Right lobe of liver (tissue), 6 donors: Measurements from ENCODE around the gene NTN5. TPM values are rescaled to one million over a fixed set of nuclear protein-coding genes. Genes with fewer than 3 reads are reported as not detected.
"Not testable (repeated sequence)": the region's sequence is repeated elsewhere in the genome, so short reads cannot be mapped to it uniquely, and the experiment has no call there.

Experiments used
- ATAC-seq, 4 donors: fragments of 200-7000 bp; cut with Tn5 transposase; one replicate each; pipeline ENCODE4 v1.9.1; 2020; ENCODE audit warnings: mild to moderate bottlenecking in 4 of 4, moderate library complexity in 4 of 4
- DNase-seq, 3 donors: peaks; one replicate each; pipeline ENCODE4 v3.0.0-alpha.2; 2020
- H3K27ac ChIP-seq, 3 donors: fragments of 200-600 bp; one replicate each; pipeline ENCODE4 v1.8.0; 2022
- H3K27me3 ChIP-seq, 2 donors: fragments of 200-600 bp; one replicate each; pipeline ENCODE4 v1.8.0; 2022
- H3K36me3 ChIP-seq, 4 donors: fragments of 200-600 bp; sonication (generic) in 1 of 4; one replicate each; pipeline versions ENCODE4 v1.5.1 to v1.8.0; 2017 to 2022; ENCODE audit warnings: control low read depth in 1 of 4
- H3K4me1 ChIP-seq, 4 donors: fragments of 200-600 bp; sonication (generic) in 1 of 4; one replicate each; pipeline versions ENCODE4 v1.5.1 to v1.8.0; 2017 to 2022; ENCODE audit warnings: control low read depth in 1 of 4
- H3K4me3 ChIP-seq, 3 donors: fragments of 200-600 bp; one replicate each; pipeline ENCODE4 v1.8.0; 2022
- H3K9me3 ChIP-seq, 4 donors: fragments of 200-600 bp; sonication (generic) in 1 of 4; one replicate each; pipeline versions ENCODE4 v1.5.1 to v1.8.0; 2017 to 2022; ENCODE audit warnings: control low read depth in 1 of 4
- POLR2A ChIP-seq: fragments of 450-650 bp; IDR thresholded peaks from one replicate; pipeline ENCODE4 v1.6.1; 2017; ENCODE audit warnings: antibody characterized with exemption, mild to moderate bottlenecking
- WGBS: methylation state at CpG from one replicate; pipeline ENCODE4 v1.1.6; 2018; ENCODE audit warnings: low coverage, low lambda C conversion rate; ENCODE audit not compliant: insufficient coverage; ENCODE audit errors: missing lambda C conversion rate; 5-methylcytosine and 5-hydroxymethylcytosine counted together
- intact Hi-C, 2 donors: fragments of 100-400 bp; cut with DNase I; formaldehyde crosslinking; loops; one replicate each; pipeline versions ENCODE4 v1.11.2 to v1.14.1; 2022
- total RNA-seq, 6 experiments: library from RNA; depleted of rRNA in 2 of 6; stranded (reverse); fragments of >200 nt in 2 of 6; fragmentation: NEBNext Ultra II Directional in 3 of 6; extraction: Animal tissue kit (Norgen Biotek cat#: 25700) in 3 of 6; gene quantifications; one replicate each; pipeline versions ENCODE4 v1.1.0 to v1.2.4, GENCODE V29; 2016 to 2023
- TF ChIP-seq, protein P1 (sequence below), 4 donors: fragments of 200-600 bp in 3 of 4; fragments of 450-650 bp in 1 of 4; IDR thresholded peaks; one replicate each; pipeline versions ENCODE4 v1.5.1 to v1.8.0; 2016 to 2022; ENCODE audit warnings: antibody characterized with exemption in 4 of 4, mild to moderate bottlenecking in 2 of 4
- donor health status: DM: no; HTN: yes; CAD: no.
- donor health status: DM: no; HTN: no; CAD: no.
- donor health status: DM: no; HTN: no; CAD: no.
- donor health status: DM: no; HTN: yes; CAD: no.
- donor health status: DM: no; HTN: yes; CAD: no.

Gene NTN5
- total RNA-seq, 6 experiments from 2014 or later, result 0.11 to 0.32 TPM; not detected in 4

DNA sequence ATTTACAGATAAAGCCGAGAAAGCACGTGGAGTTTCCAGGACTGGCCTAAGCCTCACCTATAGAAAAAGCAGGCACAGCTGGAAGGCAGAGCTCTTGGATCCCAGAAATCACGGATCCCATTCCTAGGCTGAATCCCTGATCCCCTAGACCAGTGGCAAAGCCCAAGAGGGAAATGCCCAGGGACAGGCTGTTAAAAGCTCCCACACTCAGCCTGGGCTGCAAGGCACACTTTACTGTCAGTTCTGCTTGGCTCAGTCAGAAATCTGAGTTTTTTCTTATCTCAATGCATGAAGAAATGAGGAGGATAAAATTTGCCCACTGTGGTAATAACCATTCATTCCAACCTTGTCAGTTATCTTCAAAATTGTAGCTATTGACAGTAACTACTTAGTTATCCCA lies 15.0 kb upstream of the NTN5 start:
- DNase-seq, result no peak
- Histone ChIP-seq H3K27me3 (no peaks in the 10 kb centered on the region), H3K36me3 (no peaks in the 10 kb centered on the region), H3K9me3 (no peaks in the 10 kb centered on the region), H3K27ac (no peak overlapping the region), H3K4me3 (no peak overlapping the region), H3K4me1 (peaks cover 0 to 6% (median 3%) of the 10 kb centered on the region in 4 donors)
- 92% methylated on average over 2 of the region's 3 CpGs for WGBS
- intact Hi-C loops, result loop anchor here in 1 of 2 donors (10.0 kb wide), 1 partner anchor 157 kb away; no protein-coding TSS in a partner anchor
- ATAC-seq, result no peak
- TF ChIP-seq, protein P1, sequence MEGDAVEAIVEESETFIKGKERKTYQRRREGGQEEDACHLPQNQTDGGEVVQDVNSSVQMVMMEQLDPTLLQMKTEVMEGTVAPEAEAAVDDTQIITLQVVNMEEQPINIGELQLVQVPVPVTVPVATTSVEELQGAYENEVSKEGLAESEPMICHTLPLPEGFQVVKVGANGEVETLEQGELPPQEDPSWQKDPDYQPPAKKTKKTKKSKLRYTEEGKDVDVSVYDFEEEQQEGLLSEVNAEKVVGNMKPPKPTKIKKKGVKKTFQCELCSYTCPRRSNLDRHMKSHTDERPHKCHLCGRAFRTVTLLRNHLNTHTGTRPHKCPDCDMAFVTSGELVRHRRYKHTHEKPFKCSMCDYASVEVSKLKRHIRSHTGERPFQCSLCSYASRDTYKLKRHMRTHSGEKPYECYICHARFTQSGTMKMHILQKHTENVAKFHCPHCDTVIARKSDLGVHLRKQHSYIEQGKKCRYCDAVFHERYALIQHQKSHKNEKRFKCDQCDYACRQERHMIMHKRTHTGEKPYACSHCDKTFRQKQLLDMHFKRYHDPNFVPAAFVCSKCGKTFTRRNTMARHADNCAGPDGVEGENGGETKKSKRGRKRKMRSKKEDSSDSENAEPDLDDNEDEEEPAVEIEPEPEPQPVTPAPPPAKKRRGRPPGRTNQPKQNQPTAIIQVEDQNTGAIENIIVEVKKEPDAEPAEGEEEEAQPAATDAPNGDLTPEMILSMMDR (IDR thresholded peaks at IDR 0.05), result no peak
- no peak for TF ChIP-seq POLR2A

DNA sequence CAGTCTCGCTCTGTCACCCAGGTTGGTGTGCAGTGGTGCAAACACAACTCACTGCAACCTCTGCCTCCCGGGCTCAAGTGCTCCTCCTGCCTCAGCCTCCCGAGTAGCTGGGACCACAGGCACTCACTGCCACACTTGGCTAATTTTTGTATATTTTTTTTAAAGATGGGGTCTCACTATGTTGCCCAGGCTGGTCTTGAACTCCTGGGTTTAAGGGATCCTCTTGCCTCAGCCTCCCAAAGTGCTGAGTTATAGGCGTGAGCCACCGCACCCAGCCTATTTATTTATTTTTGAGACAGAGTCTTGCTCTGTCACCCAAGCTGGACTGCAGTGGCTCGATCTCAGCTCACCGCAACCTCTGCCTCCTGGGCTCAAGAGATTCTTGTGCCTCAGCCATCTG lies 13.8 kb upstream of the NTN5 start:
- not testable (repeated sequence) for H3K27ac ChIP-seq, ATAC-seq, H3K4me1 ChIP-seq, H3K27me3 ChIP-seq, DNase-seq, H3K9me3 ChIP-seq, H3K4me3 ChIP-seq, H3K36me3 ChIP-seq
- intact Hi-C loops, result loop anchor here in 1 of 2 donors (10.0 kb wide), 1 partner anchor 158 kb away; no protein-coding TSS in a partner anchor
- WGBS, result 94% methylated on average over 7 of the region's 7 CpGs

DNA sequence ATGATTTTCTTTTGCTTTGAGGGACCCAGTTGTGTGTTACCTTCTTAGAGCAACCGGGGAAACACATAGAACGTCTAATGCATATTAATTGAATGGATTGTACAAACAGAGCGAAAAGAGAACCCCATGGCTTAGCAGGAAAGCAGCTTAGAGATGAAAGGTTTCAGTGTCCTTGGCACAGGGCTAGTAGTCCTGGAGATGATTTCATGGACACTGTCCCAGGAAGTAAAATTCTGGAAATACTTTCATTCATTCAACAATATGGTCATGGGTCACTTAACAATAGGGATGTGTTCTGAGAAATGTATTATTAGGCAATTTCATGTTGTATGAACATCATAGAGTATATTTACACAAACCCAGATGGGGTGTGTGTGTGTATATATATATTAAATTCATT lies 13.3 kb upstream of the NTN5 start:
- TF ChIP-seq, protein P1 (IDR thresholded peaks at IDR 0.05), result no peak
- TF ChIP-seq POLR2A, result no peak
- no peaks in the 10 kb centered on the region for H3K9me3 ChIP-seq
- H3K4me3 ChIP-seq, result no peak overlapping the region
- ATAC-seq, result peak in 2 of 4 donors; percentile 5 to 62
- peaks cover 0 to 6% (median 3%) of the 10 kb centered on the region in 4 donors for H3K4me1 ChIP-seq
- no peak for DNase-seq
- H3K27me3 ChIP-seq, result no peaks in the 10 kb centered on the region
- intact Hi-C loops, result loop anchor here in 1 of 2 donors (10.0 kb wide), 1 partner anchor 159 kb away; no protein-coding TSS in a partner anchor
- WGBS, result 84% methylated on average over 3 of the region's 3 CpGs
- H3K36me3 ChIP-seq, result no peaks in the 10 kb centered on the region
- H3K27ac ChIP-seq, result no peak overlapping the region

DNA sequence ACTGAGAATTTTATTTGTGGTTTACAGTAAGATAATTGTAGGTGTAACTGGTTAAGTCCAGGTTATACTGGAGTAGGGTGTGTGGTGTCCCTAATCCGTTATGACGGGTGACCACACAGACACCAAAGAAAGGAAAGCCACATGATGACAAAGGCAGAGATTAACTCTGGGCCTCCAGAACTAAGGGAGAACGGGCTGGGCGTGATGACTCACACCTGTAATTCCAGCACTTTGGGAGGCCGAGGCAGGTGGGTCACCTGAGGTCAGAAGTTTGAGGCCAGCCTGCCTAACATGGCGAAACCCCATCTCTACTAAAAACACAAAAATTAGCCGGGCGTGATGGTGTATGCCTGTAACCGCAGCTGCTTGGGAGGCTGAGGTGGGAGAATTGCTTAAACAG lies 12.8 kb upstream of the NTN5 start:
- 86% methylated on average over 6 of the region's 9 CpGs for WGBS
- Histone ChIP-seq H3K27me3 (no peaks in the 10 kb centered on the region), H3K27ac (no peak overlapping the region), H3K36me3 (no peaks in the 10 kb centered on the region), H3K4me3 (no peak overlapping the region), H3K4me1 (peaks cover 0 to 6% (median 3%) of the 10 kb centered on the region in 4 donors), H3K9me3 (no peaks in the 10 kb centered on the region)
- ATAC-seq, result peak in 1 of 4 donors; percentile 20
- DNase-seq, result no peak
- intact Hi-C loops, result loop anchor here in 1 of 2 donors (10.0 kb wide), 1 partner anchor 159 kb away; no protein-coding TSS in a partner anchor
- TF ChIP-seq, protein P1 (IDR thresholded peaks at IDR 0.05), result no peak
- no peak for TF ChIP-seq POLR2A

DNA sequence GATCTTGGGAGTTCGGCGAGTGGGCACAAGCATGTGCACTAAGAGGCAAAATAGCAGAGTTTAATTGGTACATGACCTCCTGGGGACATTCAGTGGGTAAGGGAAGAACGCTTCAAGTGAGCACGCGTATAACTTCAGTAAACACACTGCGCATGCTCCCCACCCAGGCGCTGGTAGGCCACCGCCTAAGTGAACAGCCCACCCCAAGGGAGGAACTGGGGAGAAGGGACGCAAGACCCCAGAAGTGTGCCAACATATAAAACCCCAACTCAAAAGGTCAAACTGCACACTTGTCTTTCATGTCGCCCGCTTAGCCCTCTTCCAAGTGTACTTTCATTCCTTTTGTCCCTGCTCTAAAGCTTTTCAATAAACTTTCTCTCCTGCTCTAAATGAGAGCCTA lies 10.5 kb upstream of the NTN5 start:
- ATAC-seq (peak in 3 of 4 donors; percentile 39 to 56 (median 54)), DNase-seq (no peak)
- no peaks in the 10 kb centered on the region for H3K36me3 ChIP-seq
- no peak overlapping the region for H3K27ac ChIP-seq
- H3K4me3 ChIP-seq, result no peak overlapping the region
- peaks cover 0 to 6% (median 3%) of the 10 kb centered on the region in 4 donors for H3K4me1 ChIP-seq
- H3K27me3 ChIP-seq, result no peaks in the 10 kb centered on the region
- 68% methylated on average over 8 of the region's 11 CpGs for WGBS
- no peak for TF ChIP-seq POLR2A
- TF ChIP-seq, protein P1 (IDR thresholded peaks at IDR 0.05), result no peak
- H3K9me3 ChIP-seq, result no peaks in the 10 kb centered on the region
- intact Hi-C loops, result loop anchor here in 1 of 2 donors (10.0 kb wide), 1 partner anchor 161 kb away; no protein-coding TSS in a partner anchor
